Calu3 (cell line): ENCODE data around the gene RIC8B. TPM values are rescaled to one million over a fixed set of nuclear protein-coding genes. Genes with fewer than 3 reads are reported as not detected.

Source experiments
- BruUV-seq: library from RNA; stranded (reverse); fragments of 400-500 nt; replicated peaks from 2 replicates; lab custom pipeline; 2021; lab: Mats Ljungman, UMichigan
- CTCF ChIA-PET: fragments of 300-600 bp; sonication (Branson Sonifier 250); formaldehyde crosslinking; loops from one replicate; lab custom pipeline; 2022; ENCODE audit warnings: antibody characterized with exemption; lab: Charles Lee
- DNase-seq: peaks from one replicate; pipeline ENCODE4 v3.0.0; 2022
- H3K27ac Mint-ChIP-seq: one replicate; pipeline ENCODE4 v1.8.0; 2022; ENCODE audit warnings: mixed read lengths; ENCODE audit not compliant: unreplicated experiment
- H3K27me3 Mint-ChIP-seq: one replicate; pipeline ENCODE4 v1.8.0; 2022; ENCODE audit warnings: mixed read lengths; ENCODE audit not compliant: unreplicated experiment
- H3K36me3 Mint-ChIP-seq: one replicate; pipeline ENCODE4 v1.8.0; 2022; ENCODE audit warnings: mild to moderate bottlenecking, moderate library complexity, mixed read lengths; ENCODE audit not compliant: insufficient read depth, unreplicated experiment
- H3K4me1 Mint-ChIP-seq: one replicate; pipeline ENCODE4 v1.8.0; 2022; ENCODE audit warnings: mild to moderate bottlenecking, low read depth, mixed read lengths; ENCODE audit not compliant: unreplicated experiment
- H3K4me3 Mint-ChIP-seq: one replicate; pipeline ENCODE4 v1.8.0; 2022; ENCODE audit warnings: mild to moderate bottlenecking, low read depth, moderate library complexity, mixed read lengths; ENCODE audit not compliant: unreplicated experiment
- H3K9me3 Mint-ChIP-seq: one replicate; pipeline ENCODE4 v1.8.0; 2022; ENCODE audit warnings: low read depth, mixed read lengths; ENCODE audit not compliant: unreplicated experiment
- intact Hi-C: fragments of 100-400 bp; cut with micrococcal nuclease; formaldehyde crosslinking; loops from one replicate; pipeline ENCODE4 v1.10.0; 2022; ENCODE audit not compliant: unreplicated experiment
- total RNA-seq: library from RNA; stranded (reverse); gene quantifications from 2 replicates; pipeline ENCODE4 v1.2.3, GENCODE V29; 2022
- TF ChIP-seq, protein P1 (sequence below): fragments of 200-600 bp; IDR thresholded peaks from one replicate; pipeline ENCODE4 v1.8.0; 2022; ENCODE audit warnings: antibody characterized with exemption; ENCODE audit not compliant: unreplicated experiment

Gene RIC8B
- total RNA-seq, 1 experiment from 2014 or later: 28.5 TPM

DNA sequence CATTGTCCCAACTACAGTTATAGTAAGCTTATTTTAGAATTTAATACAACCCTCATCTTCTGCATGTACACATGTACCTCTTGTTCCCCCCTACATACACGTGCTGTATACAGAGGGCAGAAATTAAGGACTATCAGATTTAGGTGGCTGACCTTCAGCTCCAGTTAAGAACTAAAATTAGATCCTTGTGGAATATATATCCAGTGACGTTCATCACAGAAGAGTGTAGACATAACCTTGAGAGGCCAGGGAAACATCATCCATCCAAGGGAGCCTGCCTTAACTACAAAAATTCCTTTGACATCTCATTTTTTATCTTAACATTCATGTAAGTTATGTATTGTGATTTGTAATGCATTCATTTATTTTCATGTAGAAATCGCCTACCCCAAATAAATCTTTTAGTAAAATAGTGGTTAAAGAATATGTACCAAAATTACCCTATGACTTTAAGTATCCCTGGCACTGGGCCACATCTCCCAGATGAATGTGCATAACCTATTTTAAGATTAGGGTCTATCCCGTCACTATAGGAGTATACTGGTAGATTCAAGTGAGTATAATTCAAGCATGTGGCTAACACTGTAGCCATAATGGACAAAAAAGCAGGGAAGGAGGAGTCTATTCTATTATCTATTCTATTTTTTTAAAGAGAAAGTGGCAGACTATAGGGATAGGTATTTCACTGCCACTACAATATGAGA lies 27.5 kb downstream of the RIC8B start:
- Mint-ChIP-seq H3K4me1 (peaks cover 10% of the 10 kb centered on the region), H3K36me3 (peaks cover 10% of the 10 kb centered on the region), H3K4me3 (no peak overlapping the region), H3K27me3 (no peaks in the 10 kb centered on the region), H3K27ac (no peak overlapping the region), H3K9me3 (no peaks in the 10 kb centered on the region)
- CTCF ChIA-PET: no interaction called here
- TF ChIP-seq, protein P1, sequence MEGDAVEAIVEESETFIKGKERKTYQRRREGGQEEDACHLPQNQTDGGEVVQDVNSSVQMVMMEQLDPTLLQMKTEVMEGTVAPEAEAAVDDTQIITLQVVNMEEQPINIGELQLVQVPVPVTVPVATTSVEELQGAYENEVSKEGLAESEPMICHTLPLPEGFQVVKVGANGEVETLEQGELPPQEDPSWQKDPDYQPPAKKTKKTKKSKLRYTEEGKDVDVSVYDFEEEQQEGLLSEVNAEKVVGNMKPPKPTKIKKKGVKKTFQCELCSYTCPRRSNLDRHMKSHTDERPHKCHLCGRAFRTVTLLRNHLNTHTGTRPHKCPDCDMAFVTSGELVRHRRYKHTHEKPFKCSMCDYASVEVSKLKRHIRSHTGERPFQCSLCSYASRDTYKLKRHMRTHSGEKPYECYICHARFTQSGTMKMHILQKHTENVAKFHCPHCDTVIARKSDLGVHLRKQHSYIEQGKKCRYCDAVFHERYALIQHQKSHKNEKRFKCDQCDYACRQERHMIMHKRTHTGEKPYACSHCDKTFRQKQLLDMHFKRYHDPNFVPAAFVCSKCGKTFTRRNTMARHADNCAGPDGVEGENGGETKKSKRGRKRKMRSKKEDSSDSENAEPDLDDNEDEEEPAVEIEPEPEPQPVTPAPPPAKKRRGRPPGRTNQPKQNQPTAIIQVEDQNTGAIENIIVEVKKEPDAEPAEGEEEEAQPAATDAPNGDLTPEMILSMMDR: no peak
- BruUV-seq: no TSS peak
- DNase-seq: no peak
- intact Hi-C loops: no loop called here

- CTCF ChIA-PET: no interaction called here
- H3K4me3 Mint-ChIP-seq: no peak overlapping the region
- no peaks in the 10 kb centered on the region for H3K9me3 Mint-ChIP-seq
- TF ChIP-seq, protein P1: no peak
- DNase-seq: no peak
- no peaks in the 10 kb centered on the region for H3K27me3 Mint-ChIP-seq
- H3K27ac Mint-ChIP-seq: no peak overlapping the region
- BruUV-seq: no TSS peak
- peaks cover 10% of the 10 kb centered on the region for H3K36me3 Mint-ChIP-seq
- peaks cover 10% of the 10 kb centered on the region for H3K4me1 Mint-ChIP-seq
- intact Hi-C loops: no loop called here
Measured at GRCh38 chr12:106804668-106805067, 30.2 kb downstream of the RIC8B start.

DNA sequence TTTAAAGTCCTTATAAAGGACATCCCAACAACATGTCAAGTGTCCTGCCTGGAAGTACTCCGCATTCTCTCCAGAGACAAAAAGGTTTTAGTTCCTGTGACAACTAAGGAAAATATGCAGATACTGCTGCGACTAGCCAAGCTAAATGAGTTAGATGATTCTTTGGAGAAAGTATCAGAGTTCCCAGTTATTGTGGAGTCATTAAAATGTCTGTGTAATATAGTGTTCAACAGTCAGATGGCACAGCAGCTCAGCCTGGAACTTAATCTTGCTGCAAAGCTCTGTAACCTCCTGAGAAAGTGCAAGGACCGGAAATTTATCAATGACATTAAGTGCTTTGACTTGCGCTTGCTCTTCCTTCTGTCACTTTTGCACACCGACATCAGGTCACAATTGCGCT lies 40.2 kb downstream of the RIC8B start:
- intact Hi-C loops: no loop called here
- peaks cover 4% of the 10 kb centered on the region for H3K36me3 Mint-ChIP-seq
- no TSS peak for BruUV-seq
- CTCF ChIA-PET: no interaction called here
- no peaks in the 10 kb centered on the region for H3K27me3 Mint-ChIP-seq
- H3K4me3 Mint-ChIP-seq: no peak overlapping the region
- no peaks in the 10 kb centered on the region for H3K9me3 Mint-ChIP-seq
- no peak for DNase-seq
- no peak overlapping the region for H3K27ac Mint-ChIP-seq
- TF ChIP-seq, protein P1: no peak
- H3K4me1 Mint-ChIP-seq: no peaks in the 10 kb centered on the region

- CTCF ChIA-PET: interaction anchor here (0.7 kb wide), 1 partner anchor 18 kb away, joined by 3 read pairs; no protein-coding TSS in a partner anchor
- TF ChIP-seq, protein P1: no peak
- no peak for DNase-seq
- intact Hi-C loops: no loop called here
- Mint-ChIP-seq H3K9me3 (no peaks in the 10 kb centered on the region), H3K36me3 (peaks cover 4% of the 10 kb centered on the region), H3K27ac (no peak overlapping the region), H3K27me3 (no peaks in the 10 kb centered on the region), H3K4me1 (no peaks in the 10 kb centered on the region), H3K4me3 (no peak overlapping the region)
- no TSS peak for BruUV-seq
Measured at GRCh38 chr12:106815741-106816140, 41.3 kb downstream of the RIC8B start.
